IMR-90 (cell line): ENCODE data around the gene ZNF146. TPM values are rescaled to one million over a fixed set of nuclear protein-coding genes. Genes with fewer than 3 reads are reported as not detected.

ENCODE experiments used
- ATAC-seq: fragments of 200-7000 bp; cut with Tn5 transposase; 2 replicates; pipeline ENCODE4 v1.9.1; 2020; ENCODE audit warnings: low read depth, mild to moderate bottlenecking, moderate library complexity
- BruUV-seq: library from RNA; stranded (reverse); fragments of 400-500 nt; replicated peaks from 2 replicates; lab custom pipeline; 2021; lab: Mats Ljungman, UMichigan
- CTCF ChIA-PET: fragments of 300-600 bp; formaldehyde crosslinking; extraction: SDS; loops from one replicate; lab custom pipeline; 2021; ENCODE audit warnings: antibody characterized with exemption; lab: Yijun Ruan, JAX
- POLR2A ChIA-PET: fragments of 300-600 bp; sonication (Branson Sonifier 250); formaldehyde crosslinking; loops from one replicate; lab custom pipeline; 2022; ENCODE audit warnings: antibody characterized with exemption; ENCODE audit not compliant: unreplicated experiment; lab: Charles Lee
- DNase-seq: peaks from one replicate; pipeline ENCODE4 v3.0.0; 2013
- H2AFZ ChIP-seq: replicated peaks from 2 replicates; pipeline ENCODE3; 2013; ENCODE audit warnings: low read length, mild to moderate bottlenecking; ENCODE audit not compliant: poor library complexity
- H2AK5ac ChIP-seq: 2 replicates; pipeline ENCODE4 v1.6.1; 2013; ENCODE audit warnings: low read depth, low read length, inconsistent platforms
- H2AK9ac ChIP-seq: replicated peaks from 2 replicates; pipeline ENCODE3; 2013; ENCODE audit warnings: mild to moderate bottlenecking, low read depth, low read length, moderate library complexity; ENCODE audit not compliant: poor library complexity
- H2BK120ac ChIP-seq: 2 replicates; pipeline ENCODE4 v1.6.1; 2013; ENCODE audit warnings: low read depth, low read length, inconsistent platforms
- H2BK15ac ChIP-seq: 3 replicates; pipeline ENCODE4 v1.6.1; 2013; ENCODE audit warnings: low read depth, low read length, inconsistent platforms
- H2BK20ac ChIP-seq: 2 replicates; pipeline ENCODE4 v1.6.1; 2013; ENCODE audit warnings: low read depth, mild to moderate bottlenecking, inconsistent platforms, low read length, moderate library complexity
- H2BK5ac ChIP-seq: 2 replicates; pipeline ENCODE4 v1.6.1; 2013; ENCODE audit warnings: mild to moderate bottlenecking, low read depth, low read length, inconsistent platforms; ENCODE audit not compliant: poor library complexity, severe bottlenecking
- H3K14ac ChIP-seq: replicated peaks from 2 replicates; pipeline ENCODE4 v1.6.1; 2013; ENCODE audit warnings: low read depth, low read length, inconsistent platforms
- H3K18ac ChIP-seq: 2 replicates; pipeline ENCODE4 v1.6.1; 2013; ENCODE audit warnings: low read depth, low read length, control low read depth
- H3K23ac ChIP-seq: 2 replicates; pipeline ENCODE4 v1.6.1; 2013; ENCODE audit warnings: low read depth, low read length, inconsistent platforms
- H3K27ac ChIP-seq: 2 replicates; pipeline ENCODE4 v1.5.1; 2013; ENCODE audit warnings: mild to moderate bottlenecking, control low read depth, low read length; ENCODE audit not compliant: insufficient read depth
- H3K27me3 ChIP-seq: 2 replicates; pipeline ENCODE4 v1.6.1; 2013; ENCODE audit warnings: low read length; ENCODE audit not compliant: control insufficient read depth, insufficient read depth
- H3K36me3 ChIP-seq: 2 replicates; pipeline ENCODE4 v1.6.1; 2013; ENCODE audit warnings: low read length, mixed read lengths; ENCODE audit not compliant: control insufficient read depth, insufficient read depth
- H3K4ac ChIP-seq: 2 replicates; pipeline ENCODE4 v1.6.1; 2013; ENCODE audit warnings: low read depth, low read length, inconsistent platforms
- H3K4me1 ChIP-seq: 2 replicates; pipeline ENCODE4 v1.6.1; 2013; ENCODE audit warnings: low read length, mixed read lengths; ENCODE audit not compliant: control insufficient read depth, insufficient read depth
- H3K4me2 ChIP-seq: 2 replicates; pipeline ENCODE4 v1.6.1; 2013; ENCODE audit warnings: low read depth, mild to moderate bottlenecking, control low read depth, low read length, moderate library complexity
- H3K4me3 ChIP-seq: 2 replicates; pipeline ENCODE4 v1.5.1; 2013; ENCODE audit warnings: low read depth, mild to moderate bottlenecking, control low read depth, low read length, moderate library complexity; ENCODE audit not compliant: insufficient read depth
- H3K56ac ChIP-seq: 2 replicates; pipeline ENCODE4 v1.6.1; 2013; ENCODE audit warnings: low read length, inconsistent platforms; ENCODE audit not compliant: insufficient read depth; ENCODE audit errors: extremely low read depth
- H3K79me1 ChIP-seq, 2 experiments: 2 replicates each; pipeline ENCODE4 v1.6.1; 2013; ENCODE audit warnings: low read length in 2 of 2, inconsistent platforms in 1 of 2, low read depth in 1 of 2
- H3K9ac ChIP-seq: 2 replicates; pipeline ENCODE4 v1.6.1; 2013; ENCODE audit warnings: low read depth, low read length, control low read depth
- H3K9me1 ChIP-seq: 2 replicates; pipeline ENCODE4 v1.6.1; 2013; ENCODE audit warnings: low read length, inconsistent platforms; ENCODE audit not compliant: insufficient read depth
- H3K9me3 ChIP-seq: 2 replicates; pipeline ENCODE4 v1.6.1; 2013; ENCODE audit warnings: low read length; ENCODE audit not compliant: control insufficient read depth, insufficient read depth
- H4K20me1 ChIP-seq: 2 replicates; pipeline ENCODE4 v1.6.1; 2013; ENCODE audit warnings: low read length, inconsistent platforms; ENCODE audit not compliant: insufficient read depth
- H4K5ac ChIP-seq: 2 replicates; pipeline ENCODE4 v1.6.1; 2013; ENCODE audit warnings: mild to moderate bottlenecking, low read depth, low read length, control low read depth
- H4K8ac ChIP-seq, 2 experiments: 2 replicates each; pipeline ENCODE4 v1.6.1; 2013; ENCODE audit warnings: low read depth in 2 of 2, low read length in 2 of 2, control low read depth in 1 of 2, inconsistent platforms in 1 of 2
- H4K91ac ChIP-seq: 2 replicates; pipeline ENCODE4 v1.6.1; 2013; ENCODE audit warnings: low read depth, low read length, inconsistent platforms; ENCODE audit not compliant: insufficient read depth
- BHLHE40 ChIP-seq: fragments of 150-350 bp; IDR thresholded peaks from 2 replicates; pipeline ENCODE4 v1.6.1; 2016; ENCODE audit warnings: mild to moderate bottlenecking, low read depth, low read length
- CEBPB ChIP-seq: IDR thresholded peaks from 2 replicates; pipeline ENCODE4 v1.6.1; 2012; ENCODE audit warnings: low read depth, low read length, improper control_type of control experiment
- CHD1 ChIP-seq: IDR thresholded peaks from 2 replicates; pipeline ENCODE4 v1.6.1; 2012; ENCODE audit warnings: low read depth, low read length, improper control_type of control experiment
- FOS ChIP-seq: fragments of 150-350 bp; IDR thresholded peaks from 2 replicates; pipeline ENCODE4 v1.6.1; 2016; ENCODE audit warnings: low read depth, low read length
- MAFK ChIP-seq: IDR thresholded peaks from 2 replicates; pipeline ENCODE4 v1.6.1; 2012; ENCODE audit warnings: low read depth, low read length, improper control_type of control experiment
- MAZ ChIP-seq: IDR thresholded peaks from 2 replicates; pipeline ENCODE4 v1.6.1; 2012; ENCODE audit warnings: low read depth, mild to moderate bottlenecking, low read length, improper control_type of control experiment, moderate library complexity, borderline replicate concordance
- MXI1 ChIP-seq: IDR thresholded peaks from 2 replicates; pipeline ENCODE4 v1.6.1; 2012; ENCODE audit warnings: low read depth, mild to moderate bottlenecking, low read length, moderate library complexity, borderline replicate concordance
- NFE2L2 ChIP-seq: fragments of 150-350 bp; IDR thresholded peaks from 2 replicates; pipeline ENCODE4 v1.6.1; 2016; ENCODE audit warnings: low read depth, mild to moderate bottlenecking, low read length
- POLR2A ChIP-seq: IDR thresholded peaks from 2 replicates; pipeline ENCODE4 v1.6.1; 2012; ENCODE audit warnings: mild to moderate bottlenecking, low read depth, low read length
- RAD21 ChIP-seq: IDR thresholded peaks from 2 replicates; pipeline ENCODE4 v1.6.1; 2012; ENCODE audit warnings: low read length, improper control_type of control experiment
- RCOR1 ChIP-seq: IDR thresholded peaks from 2 replicates; pipeline ENCODE4 v1.6.1; 2012; ENCODE audit warnings: mild to moderate bottlenecking, low read length, improper control_type of control experiment; ENCODE audit not compliant: insufficient replicate concordance
- RFX5 ChIP-seq: IDR thresholded peaks from 2 replicates; pipeline ENCODE4 v1.8.0; 2012; ENCODE audit warnings: low read depth, mild to moderate bottlenecking, low read length, moderate library complexity
- SMC3 ChIP-seq: fragments of 150-350 bp; IDR thresholded peaks from 2 replicates; pipeline ENCODE4 v1.6.1; 2016; ENCODE audit warnings: low read depth, mild to moderate bottlenecking, antibody characterized with exemption, low read length, moderate library complexity
- WGBS, 2 experiments: methylation state at CpG; one replicate each; pipeline versions ENCODE4 v1.1.5 to v1.1.7; 2013; ENCODE audit warnings: missing lambda C conversion rate in 2 of 2; ENCODE audit not compliant: insufficient read length in 1 of 2; ENCODE audit errors: extremely low coverage in 2 of 2; 5-methylcytosine and 5-hydroxymethylcytosine counted together
- dilution Hi-C: fragments of 300-500 bp; cut with HindIII; formaldehyde crosslinking; loops from one replicate; pipeline ENCODE4 v1.14.3; 2018; ENCODE audit warnings: low sequenced_read_pairs; ENCODE audit not compliant: unreplicated experiment
- in situ Hi-C: fragments of 300-500 bp; cut with MboI; formaldehyde crosslinking; loops from 3 replicates; pipeline ENCODE4 v1.14.3; 2019; ENCODE audit warnings: low sequenced_read_pairs, inconsistent platforms, mixed read lengths
- intact Hi-C: fragments of 100-400 bp; cut with micrococcal nuclease; formaldehyde crosslinking; loops from 2 replicates; pipeline ENCODE4 v1.10.0; 2022
- polyA plus RNA-seq, 3 experiments: library from polyadenylated mRNA; depleted of rRNA; stranded (reverse); fragments of >200 nt; gene quantifications; 2 replicates each; pipeline ENCODE4 v1.2.3, GENCODE V29; 2012; ENCODE audit warnings: low replicate concordance in 1 of 3
- total RNA-seq: library from RNA; depleted of rRNA; stranded (reverse); fragments of >200 nt; gene quantifications from 2 replicates; pipeline ENCODE4 v1.2.3, GENCODE V29; 2012
- TF ChIP-seq, protein P1 (sequence below): conservative IDR thresholded peaks from 2 replicates; pipeline ENCODE4 v1.5.1; 2012; ENCODE audit warnings: mild to moderate bottlenecking, low read depth, low read length, improper control_type of control experiment
- TF ChIP-seq, protein P2 (sequence below): fragments of 150-350 bp; IDR thresholded peaks from 2 replicates; pipeline ENCODE4 v1.6.1; 2017; ENCODE audit warnings: mild to moderate bottlenecking, antibody characterized with exemption, low read length, low read depth
- TF ChIP-seq, protein P3 (sequence below): fragments of 150-350 bp; IDR thresholded peaks from 2 replicates; pipeline ENCODE4 v1.6.1; 2016; ENCODE audit warnings: low read depth, mild to moderate bottlenecking, low read length, moderate library complexity, borderline replicate concordance

ZNF146 gene
- total and polyA plus RNA-seq, 2 of the 4 experiments (the other 2 are of a cell fraction): 61.6 to 106 TPM

DNA sequence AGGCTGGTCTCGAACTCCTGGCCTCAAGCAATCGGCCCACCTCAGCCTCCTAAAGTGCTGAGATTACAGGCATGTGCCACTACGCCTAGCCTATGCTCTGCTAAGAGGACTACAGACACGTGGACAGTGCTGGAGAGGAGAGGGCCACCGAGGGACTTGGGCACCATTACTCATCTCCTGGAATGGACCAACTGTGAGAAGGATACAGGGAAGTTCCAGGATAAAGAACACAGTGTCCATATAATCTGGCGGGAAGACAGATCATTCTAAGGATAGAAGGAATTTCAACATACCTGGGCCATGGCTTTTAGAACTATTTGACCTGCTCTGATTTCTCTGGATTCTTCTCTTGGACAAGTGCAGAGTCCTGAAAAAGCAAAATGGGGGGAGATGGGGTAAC lies 13.2 kb upstream of the ZNF146 start:
- H2BK15ac ChIP-seq: no peak overlapping the region
- no peak overlapping the region for H4K91ac ChIP-seq
- H3K56ac ChIP-seq: no peak overlapping the region
- H3K14ac ChIP-seq: no peak overlapping the region
- no peaks in the 10 kb centered on the region for H4K20me1 ChIP-seq
- no peak overlapping the region for H3K4me2 ChIP-seq
- H3K79me1 ChIP-seq: peaks cover 3 to 8% of the 10 kb centered on the region in 2 experiments; a peak in 2 of 4 replicates
- no peak overlapping the region for H4K5ac ChIP-seq
- no peak overlapping the region for H3K27ac ChIP-seq
- no peaks in the 10 kb centered on the region for H3K4me1 ChIP-seq
- peaks cover 7% of the 10 kb centered on the region for H3K36me3 ChIP-seq
- DNase-seq (no peak), ATAC-seq (no peak)
- H3K23ac ChIP-seq: no peak overlapping the region
- no peak overlapping the region for H3K4ac ChIP-seq
- TF ChIP-seq SMC3 (no peak), MAFK (no peak), BHLHE40 (no peak), MXI1 (no peak), MAZ (no peak), RFX5 (no peak), RCOR1 (no peak), CHD1 (no peak), NFE2L2 (no peak), POLR2A (no peak), FOS (no peak), CEBPB (no peak), RAD21 (no peak)
- TF ChIP-seq, protein P1, sequence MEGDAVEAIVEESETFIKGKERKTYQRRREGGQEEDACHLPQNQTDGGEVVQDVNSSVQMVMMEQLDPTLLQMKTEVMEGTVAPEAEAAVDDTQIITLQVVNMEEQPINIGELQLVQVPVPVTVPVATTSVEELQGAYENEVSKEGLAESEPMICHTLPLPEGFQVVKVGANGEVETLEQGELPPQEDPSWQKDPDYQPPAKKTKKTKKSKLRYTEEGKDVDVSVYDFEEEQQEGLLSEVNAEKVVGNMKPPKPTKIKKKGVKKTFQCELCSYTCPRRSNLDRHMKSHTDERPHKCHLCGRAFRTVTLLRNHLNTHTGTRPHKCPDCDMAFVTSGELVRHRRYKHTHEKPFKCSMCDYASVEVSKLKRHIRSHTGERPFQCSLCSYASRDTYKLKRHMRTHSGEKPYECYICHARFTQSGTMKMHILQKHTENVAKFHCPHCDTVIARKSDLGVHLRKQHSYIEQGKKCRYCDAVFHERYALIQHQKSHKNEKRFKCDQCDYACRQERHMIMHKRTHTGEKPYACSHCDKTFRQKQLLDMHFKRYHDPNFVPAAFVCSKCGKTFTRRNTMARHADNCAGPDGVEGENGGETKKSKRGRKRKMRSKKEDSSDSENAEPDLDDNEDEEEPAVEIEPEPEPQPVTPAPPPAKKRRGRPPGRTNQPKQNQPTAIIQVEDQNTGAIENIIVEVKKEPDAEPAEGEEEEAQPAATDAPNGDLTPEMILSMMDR: no peak
- TF ChIP-seq, protein P2, sequence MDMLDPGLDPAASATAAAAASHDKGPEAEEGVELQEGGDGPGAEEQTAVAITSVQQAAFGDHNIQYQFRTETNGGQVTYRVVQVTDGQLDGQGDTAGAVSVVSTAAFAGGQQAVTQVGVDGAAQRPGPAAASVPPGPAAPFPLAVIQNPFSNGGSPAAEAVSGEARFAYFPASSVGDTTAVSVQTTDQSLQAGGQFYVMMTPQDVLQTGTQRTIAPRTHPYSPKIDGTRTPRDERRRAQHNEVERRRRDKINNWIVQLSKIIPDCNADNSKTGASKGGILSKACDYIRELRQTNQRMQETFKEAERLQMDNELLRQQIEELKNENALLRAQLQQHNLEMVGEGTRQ: no peak
- TF ChIP-seq, protein P3, sequence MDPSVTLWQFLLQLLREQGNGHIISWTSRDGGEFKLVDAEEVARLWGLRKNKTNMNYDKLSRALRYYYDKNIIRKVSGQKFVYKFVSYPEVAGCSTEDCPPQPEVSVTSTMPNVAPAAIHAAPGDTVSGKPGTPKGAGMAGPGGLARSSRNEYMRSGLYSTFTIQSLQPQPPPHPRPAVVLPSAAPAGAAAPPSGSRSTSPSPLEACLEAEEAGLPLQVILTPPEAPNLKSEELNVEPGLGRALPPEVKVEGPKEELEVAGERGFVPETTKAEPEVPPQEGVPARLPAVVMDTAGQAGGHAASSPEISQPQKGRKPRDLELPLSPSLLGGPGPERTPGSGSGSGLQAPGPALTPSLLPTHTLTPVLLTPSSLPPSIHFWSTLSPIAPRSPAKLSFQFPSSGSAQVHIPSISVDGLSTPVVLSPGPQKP: no peak
- no peak overlapping the region for H2BK120ac ChIP-seq
- no peaks in the 10 kb centered on the region for H3K9me3 ChIP-seq
- no peak overlapping the region for H2AK9ac ChIP-seq
- H3K9me1 ChIP-seq: no peaks in the 10 kb centered on the region
- H2BK5ac ChIP-seq: no peak overlapping the region
- H2BK20ac ChIP-seq: no peak overlapping the region
- no peak overlapping the region for H3K18ac ChIP-seq
- dilution Hi-C loops (no loop called here), intact Hi-C loops (no loop called here), in situ Hi-C loops (loop anchor here (25.0 kb wide), 1 partner anchor 1011 kb away; the partner anchor contains the start of genes ZNF383 and ZNF585B)
- CTCF ChIA-PET: no interaction called here
- POLR2A ChIA-PET: no interaction called here
- H3K4me3 ChIP-seq: no peak overlapping the region
- no peaks in the 10 kb centered on the region for H3K27me3 ChIP-seq
- H3K9ac ChIP-seq: no peak overlapping the region
- 100% methylated on average over 1 of the region's 6 CpGs; no CpG with 5 or more reads in 1 of the 2 experiments for WGBS, 2 experiments
- BruUV-seq: no TSS peak
- H2AFZ ChIP-seq: no peak overlapping the region
- no peak overlapping the region for H2AK5ac ChIP-seq
- no peak overlapping the region for H4K8ac ChIP-seq
